ENCODE results near the gene IMPG1. TPM values are rescaled to one million over a fixed set of nuclear protein-coding genes. Genes with fewer than 3 reads are reported as not detected.

IMPG1 gene
- total RNA-seq, 1 donor from 2014 or later: not detected

DNA sequence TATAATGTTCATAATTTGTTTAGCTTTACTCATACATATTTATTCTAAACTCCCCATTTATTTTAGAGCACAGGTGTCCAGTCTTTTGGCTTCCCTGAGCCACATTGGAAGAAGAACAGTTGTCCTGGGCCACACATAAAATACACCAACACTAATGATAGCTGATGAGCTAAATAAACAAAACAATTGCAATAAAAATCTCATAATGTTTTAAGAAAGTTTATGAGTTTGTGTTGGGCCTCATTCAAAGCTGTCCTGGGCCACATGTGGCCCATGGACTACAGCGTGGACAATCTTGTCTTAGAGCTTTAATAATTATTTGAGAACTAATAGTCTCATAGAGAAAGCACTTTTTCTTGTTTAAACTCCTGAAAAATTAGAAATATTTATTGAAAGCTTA lies 192.2 kb downstream of the IMPG1 start:
- H3K4me3 ChIP-seq: no peak overlapping the region
- H3K27ac ChIP-seq: no peak overlapping the region
- H3K9me3 Mint-ChIP-seq: no peaks in the 10 kb centered on the region
- H3K79me2 ChIP-seq (ENCODE audit: low read depth): no peaks in the 10 kb centered on the region
- no peak overlapping the region for H2AFZ ChIP-seq (replicated peaks)
- no peaks in the 10 kb centered on the region for H3K4me1 Mint-ChIP-seq
- no peaks in the 10 kb centered on the region for H3K36me3 Mint-ChIP-seq
- TF ChIP-seq EZH2phosphoT487 (IDR thresholded peaks at IDR 0.05) (no peak), EZH2 (IDR thresholded peaks at IDR 0.05) (no peak)
- TF ChIP-seq, protein P1, sequence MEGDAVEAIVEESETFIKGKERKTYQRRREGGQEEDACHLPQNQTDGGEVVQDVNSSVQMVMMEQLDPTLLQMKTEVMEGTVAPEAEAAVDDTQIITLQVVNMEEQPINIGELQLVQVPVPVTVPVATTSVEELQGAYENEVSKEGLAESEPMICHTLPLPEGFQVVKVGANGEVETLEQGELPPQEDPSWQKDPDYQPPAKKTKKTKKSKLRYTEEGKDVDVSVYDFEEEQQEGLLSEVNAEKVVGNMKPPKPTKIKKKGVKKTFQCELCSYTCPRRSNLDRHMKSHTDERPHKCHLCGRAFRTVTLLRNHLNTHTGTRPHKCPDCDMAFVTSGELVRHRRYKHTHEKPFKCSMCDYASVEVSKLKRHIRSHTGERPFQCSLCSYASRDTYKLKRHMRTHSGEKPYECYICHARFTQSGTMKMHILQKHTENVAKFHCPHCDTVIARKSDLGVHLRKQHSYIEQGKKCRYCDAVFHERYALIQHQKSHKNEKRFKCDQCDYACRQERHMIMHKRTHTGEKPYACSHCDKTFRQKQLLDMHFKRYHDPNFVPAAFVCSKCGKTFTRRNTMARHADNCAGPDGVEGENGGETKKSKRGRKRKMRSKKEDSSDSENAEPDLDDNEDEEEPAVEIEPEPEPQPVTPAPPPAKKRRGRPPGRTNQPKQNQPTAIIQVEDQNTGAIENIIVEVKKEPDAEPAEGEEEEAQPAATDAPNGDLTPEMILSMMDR (IDR thresholded peaks at IDR 0.05): no peak
- no peak overlapping the region for H3K9ac ChIP-seq
- H3K27me3 Mint-ChIP-seq (ENCODE audit: insufficient read depth, low read depth): no peaks in the 10 kb centered on the region
- no peaks in the 10 kb centered on the region for H3K4me1 ChIP-seq
- DNase-seq (ENCODE audit: low spot score): no peak
- H3K4me3 Mint-ChIP-seq: no peak overlapping the region
- H3K27ac Mint-ChIP-seq: no peak overlapping the region
- no peaks in the 10 kb centered on the region for H3K27me3 ChIP-seq
- H3K4me2 ChIP-seq: no peak overlapping the region
- H3F3A ChIP-seq (ENCODE audit: low read depth): no peaks in the 10 kb centered on the region
- H3K9me3 ChIP-seq (ENCODE audit: low read depth): no peaks in the 10 kb centered on the region
- no peaks in the 10 kb centered on the region for H3K36me3 ChIP-seq
- H4K20me1 ChIP-seq (ENCODE audit: low read depth): no peaks in the 10 kb centered on the region

DNA sequence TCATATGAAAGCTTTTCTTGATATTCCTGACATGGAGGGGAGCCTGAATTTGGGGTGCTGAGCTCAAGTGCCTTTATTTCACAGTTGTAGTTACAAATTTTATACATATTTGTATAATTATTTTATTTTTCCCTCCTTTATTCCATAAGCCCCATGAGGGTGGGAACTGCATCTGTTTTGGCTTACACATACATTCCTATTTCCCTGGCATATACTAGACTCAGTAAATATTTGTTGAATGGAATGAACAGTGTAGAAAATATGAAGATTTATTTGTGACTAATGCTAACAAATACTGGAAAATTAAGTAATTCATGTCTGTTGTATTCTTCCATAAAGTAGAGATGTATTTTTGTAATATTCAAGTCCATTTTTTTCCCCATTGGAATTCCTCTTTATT lies 196.3 kb downstream of the IMPG1 start:
- no peaks in the 10 kb centered on the region for H3K27me3 ChIP-seq
- H2AFZ ChIP-seq (replicated peaks): no peak overlapping the region
- no peak overlapping the region for H3K4me3 ChIP-seq
- no peak overlapping the region for H3K27ac Mint-ChIP-seq
- peaks cover 5% of the 10 kb centered on the region for H3K4me1 Mint-ChIP-seq
- H3K4me1 ChIP-seq: no peaks in the 10 kb centered on the region
- no peaks in the 10 kb centered on the region for H3K36me3 ChIP-seq
- no peaks in the 10 kb centered on the region for H3K9me3 Mint-ChIP-seq
- no peaks in the 10 kb centered on the region for H3K27me3 Mint-ChIP-seq (ENCODE audit: insufficient read depth, low read depth)
- H4K20me1 ChIP-seq (ENCODE audit: low read depth): no peaks in the 10 kb centered on the region
- no peak overlapping the region for H3K4me2 ChIP-seq
- H3K4me3 Mint-ChIP-seq: no peak overlapping the region
- H3K9me3 ChIP-seq (ENCODE audit: low read depth): no peaks in the 10 kb centered on the region
- H3K27ac ChIP-seq: no peak overlapping the region
- no peaks in the 10 kb centered on the region for H3K36me3 Mint-ChIP-seq
- no peak for DNase-seq (ENCODE audit: low spot score)
- no peaks in the 10 kb centered on the region for H3F3A ChIP-seq (ENCODE audit: low read depth)
- no peak overlapping the region for H3K9ac ChIP-seq
- no peaks in the 10 kb centered on the region for H3K79me2 ChIP-seq (ENCODE audit: low read depth)
- TF ChIP-seq, protein P1 (IDR thresholded peaks at IDR 0.05): no peak
- no peak for TF ChIP-seq EZH2phosphoT487 (IDR thresholded peaks at IDR 0.05)
- no peak for TF ChIP-seq EZH2 (IDR thresholded peaks at IDR 0.05)

DNA sequence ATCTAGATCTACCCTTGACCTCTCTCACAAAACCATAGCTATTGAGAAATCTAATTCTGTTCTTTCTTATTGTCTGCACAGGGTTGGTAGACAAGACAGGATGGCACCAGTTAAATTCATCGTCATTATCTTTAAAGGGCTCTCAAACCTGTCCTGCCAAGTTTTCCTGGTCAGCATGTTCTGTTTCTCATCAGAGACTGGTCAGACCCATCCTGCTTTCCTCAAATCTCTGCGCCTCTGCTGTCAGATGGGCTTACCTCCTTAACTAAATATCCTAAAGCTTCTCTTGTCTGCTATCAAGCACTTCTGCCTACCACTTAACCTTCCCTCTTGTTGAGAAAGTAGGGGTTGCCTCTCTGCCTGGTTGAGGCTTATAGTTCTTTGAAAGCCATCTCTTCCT lies 198.2 kb downstream of the IMPG1 start:
- H3K4me1 ChIP-seq: no peaks in the 10 kb centered on the region
- Mint-ChIP-seq H3K4me1 (peaks cover 5% of the 10 kb centered on the region), H3K27ac (no peak overlapping the region), H3K27me3 (ENCODE audit: insufficient read depth, low read depth) (no peaks in the 10 kb centered on the region), H3K36me3 (no peaks in the 10 kb centered on the region), H3K9me3 (no peaks in the 10 kb centered on the region), H3K4me3 (no peak overlapping the region)
- no peak overlapping the region for H3K4me2 ChIP-seq
- no peaks in the 10 kb centered on the region for H3F3A ChIP-seq (ENCODE audit: low read depth)
- no peak overlapping the region for H2AFZ ChIP-seq (replicated peaks)
- H3K4me3 ChIP-seq: no peak overlapping the region
- no peak overlapping the region for H3K27ac ChIP-seq
- no peaks in the 10 kb centered on the region for H3K36me3 ChIP-seq
- H3K9me3 ChIP-seq (ENCODE audit: low read depth): no peaks in the 10 kb centered on the region
- no peaks in the 10 kb centered on the region for H4K20me1 ChIP-seq (ENCODE audit: low read depth)
- DNase-seq (ENCODE audit: low spot score): no peak
- no peaks in the 10 kb centered on the region for H3K27me3 ChIP-seq
- TF ChIP-seq EZH2phosphoT487 (IDR thresholded peaks at IDR 0.05) (no peak), EZH2 (IDR thresholded peaks at IDR 0.05) (no peak)
- TF ChIP-seq, protein P1 (IDR thresholded peaks at IDR 0.05): no peak
- H3K9ac ChIP-seq: no peak overlapping the region
- no peaks in the 10 kb centered on the region for H3K79me2 ChIP-seq (ENCODE audit: low read depth)

Small RNA genes within 50 kb of the gene (small RNA-seq; reads per million reads assigned to genes)
- gene RF00019 (not detected), gene RNU6-248P (not detected)
